CD4-positive, alpha-beta T cell treated with Interleukin-17A for 1 hour (primary cell): ENCODE results near the gene ZDHHC22.

Experiments
- DNase-seq: peaks from one replicate; pipeline ENCODE4 v3.0.0-alpha.2; 2020

The ZDHHC22 gene

GRCh38 chr14:77155083-77155482, 13.5 kb upstream of the ZDHHC22 start:
- no peak for DNase-seq

GRCh38 chr14:77154421-77154820, 12.8 kb upstream of the ZDHHC22 start:
- DNase-seq: no peak

GRCh38 chr14:77153802-77154201, 12.2 kb upstream of the ZDHHC22 start:
- no peak for DNase-seq

GRCh38 chr14:77151918-77152588, 10.5 kb upstream of the ZDHHC22 start:
- peak; percentile 19 for DNase-seq

- DNase-seq: no peak
Measured at GRCh38 chr14:77151245-77151644, 9.7 kb upstream of the ZDHHC22 start.

- no peak for DNase-seq
Measured at GRCh38 chr14:77148510-77149231, 7.1 kb upstream of the ZDHHC22 start.

- no peak for DNase-seq
Measured at GRCh38 chr14:77145975-77146740, 4.6 kb upstream of the ZDHHC22 start.

- no peak for DNase-seq
Measured at GRCh38 chr14:77144412-77145115, 3.0 kb upstream of the ZDHHC22 start.

- no peak for DNase-seq
Measured at GRCh38 chr14:77143071-77143470, 1.5 kb upstream of the ZDHHC22 start.

- no peak for DNase-seq
Measured at GRCh38 chr14:77142005-77142800, 612 bp upstream of the ZDHHC22 start.

GRCh38 chr14:77140359-77141213, 1.0 kb downstream of the ZDHHC22 start:
- no peak for DNase-seq

- DNase-seq: peak; percentile 15
Measured at GRCh38 chr14:77139540-77140358, 1.8 kb downstream of the ZDHHC22 start.

GRCh38 chr14:77139022-77139421, 2.6 kb downstream of the ZDHHC22 start:
- no peak for DNase-seq

- peak; percentile 49 for DNase-seq
Measured at GRCh38 chr14:77133720-77134338, 7.8 kb downstream of the ZDHHC22 start.

GRCh38 chr14:77131871-77132486, 9.6 kb downstream of the ZDHHC22 start:
- DNase-seq: no peak

- no peak for DNase-seq
Measured at GRCh38 chr14:77131206-77131605, 10.4 kb downstream of the ZDHHC22 start.

GRCh38 chr14:77130386-77130785, 11.2 kb downstream of the ZDHHC22 start:
- no peak for DNase-seq

- no peak for DNase-seq
Measured at GRCh38 chr14:77128414-77128891, 13.1 kb downstream of the ZDHHC22 start.

- DNase-seq: no peak
Measured at GRCh38 chr14:77126461-77126990, 15.1 kb downstream of the ZDHHC22 start.
